HG03457 (cell line): Measurements from ENCODE around the gene SH3GL1.

ENCODE experiments used
- ATAC-seq: cut with Tn5 transposase; IDR thresholded peaks from one replicate; pipeline ENCODE4 v1.9.1; 2021; ENCODE audit warnings: moderate number of reproducible peaks; ENCODE audit not compliant: unreplicated experiment

The SH3GL1 gene

DNA sequence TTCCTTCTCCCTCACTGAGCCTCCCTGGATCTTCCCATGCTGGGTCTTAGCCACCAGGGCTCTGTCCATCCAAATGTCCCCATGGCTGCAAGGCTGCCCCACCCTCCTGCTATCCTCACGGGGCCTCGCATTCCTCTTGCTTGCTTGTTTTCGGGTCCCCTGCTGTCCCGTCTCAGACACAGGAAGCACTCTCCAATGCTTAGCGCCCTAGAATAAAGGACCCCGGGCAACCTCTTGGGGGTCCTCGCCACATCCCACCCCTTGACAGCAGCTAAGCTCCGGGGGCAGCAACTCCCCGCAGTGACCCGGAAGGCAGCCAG lies 23.7 kb downstream of the SH3GL1 start:
- ATAC-seq: no peak

DNA sequence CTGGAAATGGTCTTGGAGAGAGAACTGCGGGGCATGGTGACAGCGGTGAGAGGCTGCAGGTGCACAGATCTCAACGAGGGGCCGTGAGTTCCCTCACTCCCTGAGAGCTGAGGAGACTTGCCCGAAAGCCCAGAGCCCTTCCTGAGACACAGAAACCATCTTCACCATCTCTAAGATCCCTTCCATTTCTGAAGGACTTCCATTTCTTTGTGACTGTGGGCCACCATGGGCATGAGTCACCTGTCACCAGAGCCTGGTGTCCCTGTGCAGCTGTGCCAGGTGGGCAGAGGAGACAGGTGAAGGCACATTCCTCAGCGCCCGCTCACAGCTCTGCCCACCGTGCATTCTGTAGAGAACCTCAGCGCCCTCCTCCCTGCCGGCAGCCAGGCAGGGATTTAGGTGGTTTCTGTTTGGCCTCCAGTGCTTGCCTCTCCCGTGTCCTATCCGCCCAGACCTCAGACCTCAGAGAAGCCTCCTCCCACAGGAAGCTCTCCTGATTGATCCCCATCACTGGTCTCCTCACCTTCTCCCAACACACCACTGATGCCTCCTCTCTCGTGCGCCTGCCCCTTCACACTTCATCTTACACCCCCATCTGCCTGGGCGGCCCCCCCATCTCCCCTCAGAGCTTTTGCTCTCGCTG lies 24.2 kb downstream of the SH3GL1 start:
- ATAC-seq: no peak

DNA sequence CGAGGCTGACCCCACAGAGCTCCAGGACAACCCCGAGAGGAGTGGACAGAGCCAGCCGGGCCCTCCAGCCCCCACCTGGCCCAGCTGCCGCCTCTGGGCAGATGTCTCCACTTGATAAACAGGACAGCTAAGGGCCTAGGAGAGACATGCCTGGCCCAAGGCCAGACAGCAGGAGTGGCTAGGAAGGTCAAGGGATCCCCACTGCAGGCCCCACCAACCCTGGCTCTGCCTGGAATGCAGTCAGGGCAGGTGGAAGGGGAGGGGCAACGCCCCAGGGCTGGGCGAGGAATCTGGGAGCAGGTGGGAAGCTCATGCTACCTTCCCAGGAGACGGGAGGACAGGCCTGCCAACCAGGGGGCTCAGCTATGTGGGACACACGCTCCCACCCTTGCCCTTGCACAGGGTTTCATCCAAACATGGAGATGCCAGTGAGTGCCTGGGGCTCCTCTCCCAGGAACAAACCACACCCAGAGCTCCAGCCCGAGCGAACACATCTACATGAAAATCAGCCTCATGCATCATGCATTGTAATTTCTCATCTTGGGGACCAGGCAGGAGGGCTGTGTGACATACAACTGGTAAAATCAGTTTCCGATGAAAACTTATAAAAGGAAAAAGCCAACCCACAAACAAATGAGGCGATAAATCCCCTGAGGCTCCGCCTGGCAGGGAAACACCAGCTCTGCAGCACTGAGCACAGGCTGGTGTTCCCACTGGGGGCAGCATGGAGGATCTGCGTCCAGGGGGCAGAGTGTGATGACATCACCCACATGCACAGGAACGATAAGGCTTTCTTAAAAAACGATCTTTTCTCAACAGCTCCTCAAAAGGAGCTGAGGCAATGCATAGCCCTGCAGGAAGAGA lies 25.0 kb downstream of the SH3GL1 start:
- no peak for ATAC-seq

DNA sequence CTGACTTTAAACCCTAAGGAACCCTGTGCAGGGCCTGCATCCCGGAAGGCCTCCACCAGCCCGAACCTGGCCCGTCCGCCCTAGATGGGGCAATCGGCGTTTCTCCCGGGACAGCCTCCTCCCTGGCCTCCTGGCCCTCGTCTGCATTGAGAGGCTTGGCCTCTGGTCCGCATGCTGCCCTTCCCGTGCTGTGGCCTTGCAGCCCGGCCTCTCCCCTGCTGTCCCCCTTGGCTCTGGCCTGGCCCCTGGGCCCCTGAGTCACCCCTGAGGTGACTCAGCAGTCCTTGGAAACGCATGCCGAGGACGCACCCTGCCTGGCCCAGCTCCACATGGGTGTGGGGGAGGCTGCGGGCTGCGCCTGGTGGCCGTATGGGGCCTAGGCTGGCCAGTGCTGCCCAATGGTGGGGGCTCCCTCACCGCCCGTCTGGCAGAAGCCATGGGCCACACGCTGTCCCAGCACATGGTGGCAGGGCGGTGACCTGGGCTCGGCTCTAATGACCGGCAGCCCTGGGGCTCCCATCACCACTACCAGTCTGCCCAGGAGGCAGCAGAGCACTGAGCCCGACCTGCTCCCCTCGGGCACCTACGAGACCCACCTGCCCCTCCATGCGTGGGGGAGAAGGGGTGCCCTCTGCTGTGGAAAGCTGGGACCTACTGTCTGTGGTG lies 25.7 kb downstream of the SH3GL1 start:
- ATAC-seq: no peak

DNA sequence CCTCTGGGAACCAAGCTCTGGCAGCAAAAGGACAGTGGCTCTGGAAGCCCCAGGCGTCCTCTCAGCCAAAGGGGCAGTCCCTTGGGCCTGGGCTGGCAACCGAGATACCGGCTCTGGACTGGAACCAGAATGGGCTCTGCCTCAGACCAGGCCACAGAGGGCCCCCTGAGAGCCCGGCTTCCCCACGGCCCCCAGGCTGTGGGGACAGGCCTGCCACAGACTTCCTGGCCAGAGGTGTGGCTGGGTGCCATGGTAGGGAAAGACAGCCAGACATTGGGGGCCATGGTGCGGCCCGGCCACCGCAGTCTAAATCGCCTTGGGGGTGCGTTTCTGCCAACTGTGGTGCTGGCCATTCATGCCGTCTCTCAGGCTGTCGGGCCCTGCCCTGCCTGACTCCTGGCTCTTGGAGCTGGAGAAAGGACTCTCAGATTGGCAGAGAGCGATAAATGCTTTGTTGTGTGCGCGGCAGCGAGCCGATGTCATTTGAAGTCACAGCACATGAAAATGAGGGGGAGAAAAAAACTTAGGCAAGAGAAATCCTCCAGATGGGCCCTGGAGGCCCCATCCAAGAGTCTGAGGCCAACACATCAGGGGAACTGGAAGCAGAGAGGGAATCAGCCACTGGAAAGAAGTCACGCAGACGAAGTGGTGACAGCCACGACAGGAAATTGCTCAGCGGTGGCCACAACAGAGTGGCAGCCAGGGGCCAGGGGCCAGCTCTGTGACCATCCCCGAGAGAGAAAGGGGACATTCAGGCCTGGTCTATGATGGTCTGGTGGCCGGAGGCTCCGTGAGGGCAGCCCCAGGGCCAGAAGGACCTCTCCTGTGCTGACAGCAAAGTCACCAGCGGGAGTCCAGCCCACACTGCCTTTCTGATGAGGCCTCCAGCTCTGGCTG lies 26.5 kb downstream of the SH3GL1 start:
- no peak for ATAC-seq

DNA sequence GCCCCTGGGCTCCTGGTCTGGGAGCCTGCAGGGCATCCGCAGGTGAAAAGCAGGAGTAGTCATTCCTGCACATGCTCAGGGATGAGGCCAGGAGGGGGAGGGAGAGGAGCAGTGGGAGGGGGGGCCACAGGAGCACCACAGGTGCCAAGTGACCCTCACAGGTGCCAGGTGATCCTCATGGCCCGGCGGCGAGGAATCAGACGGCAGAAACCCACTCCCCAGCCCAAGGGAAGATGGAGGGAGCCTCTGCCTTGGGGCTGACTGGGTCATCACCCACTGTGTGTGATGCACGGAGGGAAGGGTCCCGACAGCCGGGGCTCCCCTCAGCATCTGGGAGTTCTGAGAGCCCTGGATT lies 27.4 kb downstream of the SH3GL1 start:
- ATAC-seq: no peak

DNA sequence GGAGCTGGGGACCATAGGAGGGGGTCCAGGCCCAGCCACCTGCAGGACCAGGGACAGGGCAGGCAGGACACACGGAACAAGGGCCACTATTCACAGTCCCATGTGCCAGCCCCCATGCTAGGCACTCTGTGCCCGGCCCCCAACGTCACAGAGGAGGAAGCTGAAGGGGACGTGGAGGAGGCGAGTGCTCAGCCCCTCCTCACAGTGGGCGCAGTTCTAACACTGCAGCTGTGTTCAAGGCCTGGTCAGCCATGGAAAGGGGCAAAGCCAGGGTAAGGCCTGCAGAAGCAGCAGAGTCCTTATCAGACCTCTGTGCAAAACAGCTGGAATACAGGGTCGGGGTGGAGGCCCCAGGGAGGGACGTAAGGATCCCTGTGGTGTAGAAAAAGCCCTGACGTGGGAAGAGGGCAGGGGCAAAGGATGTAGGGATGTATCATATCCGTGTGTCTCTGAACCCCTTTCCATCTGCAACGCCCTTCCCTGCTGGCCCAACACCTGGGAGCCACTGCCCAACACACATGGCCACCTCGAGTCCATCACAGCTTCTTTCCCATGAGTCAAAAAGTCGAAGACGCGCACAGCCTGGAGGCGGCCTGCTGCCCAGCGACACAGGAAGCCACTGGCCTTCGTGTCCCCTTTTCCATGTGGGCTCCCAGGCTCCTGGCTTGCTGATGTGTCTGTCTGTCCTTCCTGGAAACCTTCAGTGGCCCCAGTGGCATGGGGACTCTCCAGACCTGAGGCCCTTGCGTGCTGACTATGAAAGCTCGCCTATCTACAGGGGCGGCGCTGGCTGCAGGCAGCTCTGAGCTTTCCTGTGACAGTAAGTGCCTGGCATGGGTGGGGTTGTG lies 28.0 kb downstream of the SH3GL1 start:
- no peak for ATAC-seq

DNA sequence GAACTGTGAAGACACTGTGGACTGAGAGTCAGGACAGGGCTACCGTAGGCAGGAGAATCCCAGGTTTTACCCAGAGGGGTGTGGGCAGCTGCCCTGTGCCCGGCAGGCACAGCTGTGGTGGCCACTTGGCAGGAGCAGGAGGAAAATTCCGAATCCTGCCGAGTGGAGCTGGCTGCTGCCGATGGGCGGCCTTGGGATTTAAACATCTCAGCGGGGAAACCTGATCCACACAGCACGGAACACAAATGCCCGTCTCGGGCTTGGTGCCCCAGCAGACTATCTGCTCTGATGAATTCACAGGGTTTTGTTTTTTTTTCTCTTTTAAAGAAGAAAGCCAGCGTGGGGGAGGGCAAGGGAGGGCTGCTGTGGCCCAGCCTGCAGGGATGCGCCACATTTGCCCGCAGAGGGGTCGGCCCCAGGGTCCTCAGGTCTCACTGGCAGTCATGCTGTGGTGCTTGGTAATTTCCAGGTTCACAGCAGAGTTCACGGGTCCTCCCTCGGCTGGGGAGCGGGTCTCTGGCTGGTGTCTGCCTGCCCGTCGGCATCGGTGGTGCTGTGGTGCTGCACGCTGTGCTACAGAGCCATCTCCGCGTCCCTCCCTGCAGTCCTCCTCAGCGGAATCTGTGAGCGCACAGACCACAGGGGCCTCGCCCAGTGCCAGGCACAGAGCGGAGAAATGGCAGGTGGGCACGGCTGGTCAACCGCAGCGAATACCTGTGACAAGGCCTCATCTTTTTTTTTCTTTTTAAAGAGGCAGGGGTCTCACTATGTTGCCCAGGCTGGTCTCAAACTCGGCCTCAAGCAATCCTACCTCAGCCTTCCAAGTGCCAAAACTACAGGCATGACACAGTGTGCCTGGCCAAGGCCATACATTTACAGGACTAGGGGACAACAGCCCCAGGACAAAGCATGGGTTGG lies 28.8 kb downstream of the SH3GL1 start:
- ATAC-seq: no peak

DNA sequence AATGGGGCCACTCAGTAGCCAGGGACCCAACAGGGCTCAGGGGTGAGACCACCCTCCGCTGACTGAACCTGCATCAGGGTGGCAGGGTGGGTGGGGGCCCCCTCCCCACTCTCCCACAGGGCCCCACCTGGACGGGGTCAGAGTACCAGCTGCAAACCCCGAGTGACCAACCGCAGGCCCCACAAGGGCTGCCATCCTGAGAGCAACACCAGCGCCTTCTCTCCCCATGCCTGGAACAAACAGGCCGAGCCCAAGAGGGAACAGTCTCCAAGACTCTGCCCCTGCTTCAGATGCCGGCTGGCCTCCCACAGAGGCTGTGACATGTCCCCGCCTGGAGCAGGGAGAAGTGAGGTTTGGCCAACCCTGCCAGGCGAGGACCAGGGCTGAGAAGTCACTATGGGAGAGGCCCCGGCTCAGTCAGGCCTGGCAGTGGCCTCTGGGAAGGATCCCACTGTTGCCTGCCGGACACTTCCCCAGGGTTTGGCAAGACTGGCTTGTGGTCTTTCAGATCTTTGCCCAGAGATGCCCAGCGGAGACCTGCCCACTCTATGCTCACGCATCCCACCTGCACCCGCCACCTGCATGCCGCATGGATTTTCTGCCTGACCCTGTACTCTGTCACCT lies 29.8 kb downstream of the SH3GL1 start:
- no peak for ATAC-seq

DNA sequence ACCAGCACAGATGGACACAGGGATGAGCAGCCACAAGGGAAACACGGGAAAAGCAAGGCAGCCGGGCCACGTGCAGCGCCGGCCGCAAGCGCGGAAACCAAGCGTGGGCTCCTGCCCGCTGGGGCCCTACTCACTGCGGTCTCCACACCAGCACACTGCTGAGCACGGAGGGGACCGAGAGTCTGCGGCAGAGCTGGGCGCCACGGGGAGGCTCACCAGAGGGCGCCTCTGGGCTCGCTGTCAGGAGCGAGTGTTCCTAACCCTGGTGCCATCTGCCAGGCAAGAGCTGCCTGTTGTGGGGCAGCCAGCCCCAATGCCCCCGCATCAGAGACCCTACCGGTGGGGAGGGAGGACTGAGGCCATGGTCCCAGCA lies 30.5 kb downstream of the SH3GL1 start:
- ATAC-seq: peak; percentile 18

DNA sequence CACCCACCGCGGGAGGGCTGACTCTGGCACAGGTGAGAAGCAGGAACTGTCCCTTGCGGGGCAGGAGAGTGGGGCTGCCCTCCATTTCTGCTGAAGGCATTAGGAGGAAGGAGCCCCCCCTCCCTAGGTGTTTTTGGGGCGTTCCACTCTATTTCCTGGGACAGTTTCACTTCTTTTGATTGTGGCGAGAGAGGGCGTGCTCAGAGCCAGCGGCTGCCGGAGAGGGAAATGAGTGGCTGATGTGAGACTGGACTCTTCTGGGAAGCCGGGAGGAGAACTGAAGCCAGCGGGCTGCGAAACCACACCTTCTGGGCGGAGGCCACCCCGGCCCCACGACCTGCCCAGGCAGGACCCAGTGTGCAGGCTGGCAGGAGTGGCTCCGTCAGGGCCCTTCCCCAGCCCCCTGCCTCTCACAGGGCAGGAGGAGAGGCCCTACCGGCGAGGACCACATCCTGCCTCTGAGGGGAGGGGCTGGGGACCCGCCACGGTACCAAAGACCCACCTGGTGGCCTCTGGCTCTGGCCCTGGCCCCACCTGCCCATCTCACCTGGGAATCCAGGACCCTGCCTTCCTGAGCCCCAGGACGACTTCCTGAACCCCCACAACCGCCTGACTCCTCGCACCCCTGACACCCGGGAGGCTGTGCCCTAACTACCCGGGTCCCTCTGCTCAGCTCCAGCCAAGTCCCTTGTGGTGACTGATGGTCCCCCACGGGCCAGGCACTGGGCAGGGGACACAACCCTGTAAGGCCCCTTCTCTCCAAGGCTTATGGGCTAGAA lies 31.0 kb downstream of the SH3GL1 start:
- ATAC-seq: peak; percentile 42

DNA sequence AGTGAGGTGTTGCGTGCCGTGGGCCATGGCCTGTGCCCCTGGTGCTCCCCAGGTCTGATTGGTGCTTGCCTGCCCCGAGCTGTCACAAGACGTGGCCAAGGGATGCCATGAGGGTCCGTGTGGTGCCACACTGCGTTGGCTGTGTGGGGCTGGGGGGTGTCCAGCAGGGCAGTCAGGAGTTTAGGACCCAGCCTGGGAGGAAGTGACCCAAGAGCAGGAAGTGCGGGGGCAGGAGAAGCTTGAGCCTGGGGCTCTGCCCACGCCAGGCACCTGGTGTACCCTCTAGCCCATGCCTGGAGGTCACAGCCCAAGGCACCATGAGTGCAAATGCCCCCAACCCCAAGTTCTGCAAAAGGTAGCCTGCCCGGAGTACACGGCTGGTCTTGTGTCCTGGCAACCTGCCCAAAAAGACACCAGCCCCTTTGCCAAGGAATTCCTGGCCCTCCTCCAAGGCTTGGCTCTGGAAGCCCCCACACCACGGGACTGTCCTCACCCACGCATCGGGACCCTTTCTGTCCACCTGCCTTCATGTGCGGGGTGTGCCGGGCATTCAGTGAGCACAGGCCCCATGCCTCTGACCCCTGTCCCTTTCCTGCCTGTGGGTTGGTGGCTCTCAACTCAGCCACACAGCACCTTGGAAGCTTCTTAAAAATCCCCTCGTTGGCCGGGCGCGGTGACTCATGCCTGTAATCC lies 32.1 kb downstream of the SH3GL1 start:
- no peak for ATAC-seq

DNA sequence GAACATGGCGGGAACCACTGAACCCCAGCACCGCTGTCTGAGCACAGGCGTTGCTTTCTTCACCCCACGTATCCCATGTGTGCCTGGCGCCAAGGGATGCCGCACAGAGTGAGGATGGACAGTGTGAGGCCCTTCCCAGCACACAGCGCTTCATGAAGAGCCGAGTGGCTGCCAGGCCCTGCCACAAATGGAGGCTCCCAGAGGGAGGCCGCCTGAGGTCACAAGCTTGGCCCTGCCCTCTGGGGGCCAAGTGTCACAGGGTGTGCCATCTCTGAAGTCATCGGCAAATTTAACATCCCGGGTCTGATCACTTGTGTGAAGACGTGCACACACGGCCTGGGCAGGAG lies 32.6 kb downstream of the SH3GL1 start:
- ATAC-seq: no peak

DNA sequence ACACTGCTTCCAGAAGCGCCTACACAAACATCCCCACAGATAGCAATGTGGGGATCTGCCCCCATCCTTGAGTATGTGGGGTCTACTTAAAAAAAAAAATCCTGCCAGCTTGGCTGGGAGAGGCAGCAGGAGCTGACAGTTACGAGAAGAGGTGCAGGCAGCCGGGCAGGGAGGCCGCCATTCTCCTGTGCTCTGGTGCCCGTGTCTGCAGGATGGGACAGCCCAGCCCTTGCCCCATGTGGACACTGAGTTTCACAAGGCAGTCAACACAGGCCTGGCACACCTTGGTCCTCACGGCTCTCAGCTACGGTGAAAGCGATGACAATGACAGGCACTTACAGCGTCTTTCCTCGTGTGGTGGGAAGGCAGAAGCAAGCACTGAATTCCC lies 33.0 kb downstream of the SH3GL1 start:
- no peak for ATAC-seq

DNA sequence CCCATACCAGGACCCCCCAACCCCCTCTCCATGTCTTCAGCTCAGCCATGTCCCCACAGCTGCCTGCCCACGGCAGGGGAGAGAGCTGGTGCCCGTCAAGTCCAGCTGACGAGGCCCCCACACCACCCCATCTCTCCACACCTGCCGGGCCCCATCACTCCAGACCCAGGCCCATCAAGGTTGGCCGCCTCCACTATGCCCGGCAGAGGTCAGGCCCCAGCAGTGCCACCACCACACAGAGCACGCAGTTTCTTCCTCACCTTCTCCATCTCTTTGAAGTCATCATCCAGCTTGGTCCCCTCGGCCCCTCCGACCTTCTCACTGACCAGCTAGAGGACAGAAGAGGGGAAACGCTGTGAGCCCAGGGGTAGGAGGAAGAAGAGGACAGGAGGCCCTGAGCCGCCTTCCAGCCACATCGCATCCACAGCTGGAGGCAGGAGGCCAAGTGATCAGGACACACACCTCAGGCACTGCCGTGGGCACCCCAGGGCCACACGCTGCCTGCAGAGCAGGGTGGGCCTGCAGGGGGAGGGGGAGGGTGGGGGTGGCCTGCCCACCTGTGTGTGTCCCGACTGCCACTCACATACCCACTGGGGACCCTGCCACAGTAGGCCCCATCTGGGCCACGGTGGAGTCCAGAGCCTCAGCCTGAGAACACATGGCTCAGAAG lies 33.5 kb downstream of the SH3GL1 start:
- ATAC-seq: no peak

DNA sequence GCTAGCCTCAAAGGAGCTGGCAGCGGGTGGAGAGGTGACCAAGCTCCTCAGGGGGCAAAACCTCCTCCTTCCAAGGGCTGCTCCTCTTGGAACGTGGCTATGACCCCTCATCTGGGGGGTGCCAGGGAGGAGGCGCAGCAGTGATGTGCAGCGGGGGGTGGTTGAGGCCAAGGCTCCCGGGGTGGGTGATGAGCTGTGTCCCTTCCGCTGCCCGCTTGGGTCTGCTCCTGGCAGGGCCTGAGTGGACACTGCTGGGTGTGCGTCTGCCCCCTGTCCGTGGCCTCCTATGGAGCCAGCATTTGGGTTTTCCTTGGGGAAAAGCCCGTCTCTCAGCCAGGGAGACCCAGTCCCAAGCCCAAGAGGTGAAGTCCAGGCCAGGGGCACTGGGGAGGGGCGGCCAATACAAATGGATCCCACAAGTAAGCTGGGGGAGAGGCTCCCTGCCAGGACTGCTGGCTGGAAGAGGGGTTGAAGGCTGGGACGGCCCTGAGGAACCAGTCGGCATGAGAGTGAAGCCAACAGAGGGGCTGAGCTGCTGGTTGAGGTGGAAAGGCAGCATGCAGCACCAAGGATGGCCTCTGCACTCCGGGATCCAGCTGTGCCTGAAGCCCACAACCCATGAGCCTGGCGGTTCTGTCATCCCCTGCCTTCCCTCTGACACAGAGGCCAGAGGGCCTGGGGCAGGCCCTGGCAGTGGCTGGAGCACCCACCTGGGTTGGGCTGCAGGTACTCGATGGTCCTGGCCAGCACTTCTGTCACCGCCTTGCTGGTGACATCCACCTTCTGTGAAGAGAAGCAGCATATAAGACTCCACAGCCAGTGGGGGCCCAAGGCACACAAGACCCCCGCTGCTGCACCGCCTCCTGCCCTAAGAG lies 34.3 kb downstream of the SH3GL1 start:
- no peak for ATAC-seq
